ENCODE measurements around the gene IP6K3.

IP6K3 gene

DNA sequence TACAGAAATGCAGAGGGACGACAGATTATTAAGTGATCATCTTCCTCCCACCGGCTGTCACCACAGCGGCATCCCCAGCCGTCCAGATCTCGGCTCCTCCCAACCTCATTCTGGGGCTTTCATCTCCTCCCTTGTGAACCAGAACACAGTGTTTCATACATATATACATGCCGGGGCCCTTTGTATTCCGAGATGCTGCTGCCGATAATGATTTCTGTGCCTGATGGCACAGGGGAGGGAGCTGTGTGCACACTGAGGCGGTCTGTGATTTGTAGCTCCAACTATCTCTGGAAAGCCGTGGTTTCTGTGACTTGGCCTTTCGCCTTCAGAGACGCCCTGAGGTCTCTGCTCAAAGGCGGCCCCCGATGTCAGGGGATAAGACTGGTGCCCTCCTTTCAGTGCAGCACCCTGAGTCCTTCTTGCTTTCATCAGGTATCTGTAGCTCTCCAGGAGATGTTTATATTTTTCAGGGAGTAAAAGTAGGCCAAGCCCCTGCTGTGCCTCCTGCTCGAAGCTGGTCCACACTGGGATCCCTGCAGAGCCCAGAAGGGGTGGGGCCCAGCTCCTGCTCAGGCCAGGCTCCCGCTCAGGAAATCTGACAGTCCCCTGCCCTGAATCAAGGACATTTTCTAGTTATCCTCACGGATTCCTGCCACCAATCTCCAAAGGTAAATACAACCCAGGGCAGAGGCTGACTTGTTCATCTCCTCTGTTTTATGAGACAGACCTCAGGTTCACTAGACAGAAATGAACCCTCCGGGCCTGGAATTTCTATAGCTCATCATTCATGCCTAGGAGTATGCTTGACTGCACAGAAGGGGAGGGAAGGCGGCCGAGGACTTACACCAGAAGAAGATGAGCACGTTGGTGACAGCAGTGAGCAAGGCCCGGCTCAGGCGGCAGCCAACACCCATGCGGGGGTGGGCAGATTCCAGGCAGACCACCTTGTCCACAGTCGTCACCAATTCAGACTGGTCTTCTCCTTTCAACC, 31.0 kb upstream of the IP6K3 start:
- no peak for DNase-seq

- DNase-seq = no peak
These were observed 30.1 kb upstream of the IP6K3 start for GRCh38 chr6:33776764-33777163.

DNA sequence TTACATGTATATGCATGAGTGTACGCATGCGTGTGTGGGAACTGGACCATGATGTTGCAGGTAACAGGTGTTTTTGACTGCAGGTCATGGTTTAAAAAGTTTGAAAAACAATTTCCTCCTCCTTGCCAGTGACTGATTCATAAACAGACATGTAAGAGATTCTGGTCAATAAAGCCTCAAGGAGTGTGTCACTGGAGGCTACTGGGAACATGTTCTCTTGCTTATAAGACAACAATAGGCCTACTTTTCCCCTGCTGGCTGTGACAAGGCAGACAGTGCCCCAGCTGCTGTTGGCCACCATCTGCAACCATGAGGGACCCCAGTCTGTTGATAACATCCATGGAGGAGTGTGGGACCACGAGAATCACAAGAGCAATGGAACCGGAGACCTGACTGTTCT, 29.5 kb upstream of the IP6K3 start:
- DNase-seq = no peak

GRCh38 chr6:33774774-33775173, 28.1 kb upstream of the IP6K3 start:
- DNase-seq = no peak

DNA sequence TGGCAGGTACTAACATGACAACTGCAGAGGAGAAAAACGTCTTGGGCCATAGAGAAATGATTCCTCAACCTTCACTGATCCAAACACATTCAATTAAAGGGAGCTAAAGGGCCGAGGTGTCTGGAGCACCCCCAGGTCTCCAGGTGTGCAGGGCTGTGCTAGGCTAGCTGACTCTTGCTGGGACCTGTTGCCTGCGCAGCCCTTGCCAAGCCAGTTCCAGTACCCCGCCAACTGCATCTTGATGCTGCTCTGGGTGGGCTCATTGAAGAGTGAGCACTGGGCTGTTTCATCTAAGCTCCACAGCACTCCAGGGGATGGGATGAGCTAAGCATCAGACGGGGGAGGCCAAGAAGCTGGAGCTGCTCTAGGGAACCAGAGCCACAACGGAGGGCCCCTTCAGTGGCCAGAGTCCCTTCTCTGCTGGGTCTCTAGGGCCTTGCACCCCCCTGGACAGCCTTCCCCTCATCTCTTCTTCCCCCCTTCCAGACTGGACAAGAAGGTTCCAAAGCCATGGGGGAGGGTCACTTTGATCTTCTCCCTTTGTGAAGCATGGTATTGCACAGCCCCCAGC, 26.3 kb upstream of the IP6K3 start:
- DNase-seq = no peak

DNA sequence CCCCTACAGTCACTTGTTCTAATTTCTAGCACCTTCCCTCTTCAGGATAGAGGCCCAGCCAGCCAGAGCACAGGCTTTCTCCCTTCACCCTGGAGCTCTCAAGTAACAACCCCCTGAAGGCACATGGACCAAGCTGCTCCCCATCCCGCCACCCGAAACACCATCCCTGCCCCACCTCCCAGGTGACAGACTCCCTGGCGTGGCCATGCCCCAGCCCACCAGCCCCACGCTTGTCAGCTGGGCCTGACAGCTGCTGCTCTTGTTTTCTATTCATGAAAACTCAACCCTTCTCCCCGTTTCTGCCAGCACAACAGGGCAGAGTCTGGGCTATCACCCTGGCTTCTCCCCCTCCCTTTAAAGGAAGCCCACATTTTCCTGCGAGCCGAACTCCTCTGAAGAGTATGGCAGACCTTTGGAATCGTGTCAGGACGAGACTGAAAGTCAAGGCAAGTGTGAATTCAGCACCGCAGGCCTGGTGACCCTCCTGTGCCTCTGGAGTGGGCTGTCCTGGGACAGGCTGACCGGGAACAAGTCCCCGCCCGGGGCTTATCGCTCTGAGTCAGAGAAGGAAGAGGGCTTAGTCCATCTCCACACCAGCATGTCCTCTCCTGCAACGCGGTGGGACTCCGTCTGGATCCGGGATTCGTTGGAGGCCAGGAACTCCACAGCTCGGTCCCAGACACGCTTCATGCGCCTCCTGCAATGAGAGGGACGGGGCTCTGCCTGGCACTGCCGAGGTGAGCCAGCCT, 25.6 kb upstream of the IP6K3 start:
- no peak for DNase-seq

GRCh38 chr6:33771146-33772081, 24.7 kb upstream of the IP6K3 start:
- DNase-seq = peak; percentile 64 to 94

GRCh38 chr6:33770833-33771145, 24.1 kb upstream of the IP6K3 start:
- DNase-seq = no peak

- no peak for DNase-seq
These were observed 23.6 kb upstream of the IP6K3 start for GRCh38 chr6:33770124-33770832.

DNA sequence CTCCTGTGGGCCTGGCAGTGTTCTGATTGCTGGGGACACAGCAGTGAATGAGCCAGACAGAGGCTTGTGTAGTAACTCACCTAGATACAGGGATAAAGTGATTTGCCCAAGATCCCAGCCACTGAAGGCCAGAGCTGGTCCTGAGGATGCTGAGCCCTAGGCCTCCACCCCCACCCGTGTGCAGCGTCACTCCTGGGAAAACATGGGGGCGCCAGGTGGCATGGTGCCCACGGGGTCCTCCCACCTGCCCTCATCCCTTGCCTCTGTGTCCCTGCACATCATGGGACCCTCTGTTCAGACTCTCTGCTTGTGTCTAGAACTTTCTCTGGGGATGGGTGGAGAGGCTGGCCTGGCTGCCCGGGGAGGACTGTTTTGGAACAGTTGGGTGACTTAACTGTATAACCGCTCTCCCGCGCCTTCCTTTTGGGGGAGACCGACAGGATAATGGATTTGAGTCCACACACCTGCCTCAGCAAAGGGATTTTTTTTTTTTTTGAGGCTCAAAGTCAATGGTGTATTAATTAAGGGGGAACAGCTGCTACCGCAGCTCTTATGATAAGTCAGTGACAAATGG, 22.6 kb upstream of the IP6K3 start:
- no peak for DNase-seq

DNA sequence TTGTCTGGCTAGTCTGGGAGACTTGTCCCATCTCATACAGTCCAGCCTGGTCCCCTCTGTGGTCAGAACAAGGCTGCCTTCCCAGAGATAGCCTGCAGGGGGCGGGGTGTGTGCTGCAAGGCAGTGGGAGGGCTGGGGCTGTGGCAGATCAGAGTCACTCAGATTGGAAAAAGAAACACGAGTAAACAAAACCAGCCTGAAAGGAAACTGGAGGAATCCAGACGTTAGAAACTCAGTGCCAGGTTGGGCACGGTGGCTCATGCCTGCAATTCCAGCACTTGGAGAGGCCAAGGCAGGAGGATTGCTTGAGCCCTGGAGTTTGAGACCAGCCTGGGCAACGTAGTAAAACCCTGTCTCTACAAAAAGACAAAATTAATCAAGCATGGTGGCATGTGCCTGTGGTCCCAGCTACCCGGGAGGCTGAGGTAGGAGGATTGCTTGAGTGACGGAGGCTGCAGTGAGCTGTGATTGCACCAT, 22.0 kb upstream of the IP6K3 start:
- DNase-seq = peak; percentile 35 to 84

GRCh38 chr6:33766921-33767907, 20.5 kb upstream of the IP6K3 start:
- no peak for DNase-seq

DNA sequence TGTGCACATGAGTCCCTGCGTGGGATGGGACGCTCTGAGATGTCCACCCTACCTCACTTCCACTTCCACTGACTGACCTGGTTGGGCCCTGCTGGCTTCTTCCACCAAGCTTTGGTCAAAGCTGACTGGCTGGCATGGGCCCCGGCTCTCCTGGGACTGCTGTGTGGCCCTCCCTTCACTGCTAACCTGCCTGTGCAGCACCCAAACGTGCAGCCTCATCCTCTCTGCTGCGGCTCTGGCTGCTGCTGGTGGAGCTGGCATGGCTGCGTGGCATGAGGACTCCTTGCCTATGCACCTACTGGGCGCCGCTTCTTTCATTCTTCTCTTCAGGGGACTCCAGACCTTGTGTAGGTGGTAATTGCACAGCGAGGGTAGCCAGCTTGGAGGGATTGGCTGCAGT, 18.7 kb upstream of the IP6K3 start:
- DNase-seq = no peak

- no peak for DNase-seq
These were observed 17.3 kb upstream of the IP6K3 start for GRCh38 chr6:33764036-33764435.

DNA sequence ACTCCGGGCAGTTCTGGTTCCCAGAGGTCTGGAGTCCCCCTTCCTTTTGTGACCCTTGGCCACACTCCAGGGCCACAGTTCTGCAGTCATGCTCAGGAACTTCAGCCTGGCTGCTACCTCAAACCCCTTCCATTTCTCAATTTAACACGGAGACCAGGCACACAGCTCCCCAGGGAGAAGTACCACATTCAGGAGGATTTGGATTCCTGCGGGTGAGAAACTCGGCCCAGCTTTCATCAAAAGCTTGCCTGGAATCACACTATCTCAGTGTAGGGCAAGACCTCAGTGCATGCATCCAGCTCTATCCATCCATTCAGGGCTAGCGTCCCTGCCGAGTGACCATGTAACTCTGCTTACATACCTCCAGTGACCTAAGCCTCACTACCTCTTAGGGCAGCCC, 16.8 kb upstream of the IP6K3 start:
- no peak for DNase-seq

DNA sequence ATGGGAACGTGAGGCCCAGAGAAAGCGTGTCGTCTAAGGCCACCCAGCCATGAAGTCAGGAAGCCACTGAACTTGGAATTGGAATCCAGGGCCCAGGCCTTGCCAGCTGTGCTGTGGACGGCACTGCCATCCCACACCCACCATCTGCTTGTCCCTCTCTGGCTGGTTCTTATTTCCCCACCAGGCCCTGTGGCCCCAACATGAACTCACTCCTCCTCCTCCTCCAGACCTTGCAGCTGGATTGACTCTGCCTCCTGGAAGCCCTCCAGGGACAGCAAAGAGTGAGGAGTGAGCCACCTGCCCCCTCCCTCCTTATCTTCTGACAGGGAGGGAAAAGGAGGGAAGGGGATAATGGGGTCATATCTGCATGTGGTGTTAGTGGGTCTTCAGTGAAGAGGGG, 16.0 kb upstream of the IP6K3 start:
- DNase-seq = no peak

- DNase-seq = peak in 1 of 2 experiments; percentile 72
These were observed 15.4 kb upstream of the IP6K3 start for GRCh38 chr6:33761922-33762629.

- DNase-seq = no peak
These were observed 14.8 kb upstream of the IP6K3 start for GRCh38 chr6:33761581-33761921.

- DNase-seq = no peak
These were observed 13.4 kb upstream of the IP6K3 start for GRCh38 chr6:33759887-33760629.
